GM23338 (cell line): ENCODE results near the gene PARVG.

Experiments
- EZH2 ChIP-seq: fragments of 200-600 bp; sonication (generic); IDR thresholded peaks from one replicate; pipeline ENCODE4 v1.8.0; 2017; ENCODE audit warnings: antibody characterized with exemption, mild to moderate bottlenecking, low read depth; ENCODE audit not compliant: unreplicated experiment
- EZH2phosphoT487 ChIP-seq: fragments of 200-600 bp; sonication (generic); IDR thresholded peaks from one replicate; pipeline ENCODE4 v1.8.1; 2018; ENCODE audit warnings: antibody characterized with exemption; ENCODE audit not compliant: unreplicated experiment
- JUNB ChIP-seq: IDR thresholded peaks from one replicate; pipeline ENCODE4 v1.6.1; 2016; ENCODE audit warnings: antibody characterized with exemption; ENCODE audit not compliant: unreplicated experiment
- NANOG ChIP-seq: IDR thresholded peaks from 2 replicates; pipeline ENCODE4 v1.6.1; 2016; ENCODE audit warnings: antibody characterized with exemption, borderline replicate concordance
- POLR2AphosphoS5 ChIP-seq: IDR thresholded peaks from 2 replicates; pipeline ENCODE4 v1.6.1; 2016; ENCODE audit warnings: antibody characterized with exemption, low read depth
- STAT1 ChIP-seq: IDR thresholded peaks from one replicate; pipeline ENCODE4 v1.6.1; 2016; ENCODE audit warnings: antibody characterized with exemption; ENCODE audit not compliant: unreplicated experiment
- ZNF114 ChIP-seq: fragments of 250-450 bp; sonication (Bioruptor Pico); IDR thresholded peaks from 2 replicates; pipeline ENCODE4 v1.5.0; 2020; ENCODE audit warnings: mild to moderate bottlenecking, moderate library complexity
- ZNF331 ChIP-seq: fragments of 250-450 bp; sonication (Bioruptor Pico); IDR thresholded peaks from 2 replicates; pipeline ENCODE4 v1.5.0; 2020; ENCODE audit warnings: low read depth, mild to moderate bottlenecking, moderate library complexity
- TF ChIP-seq, protein P1 (sequence below), 2 experiments: fragments of 200-600 bp in 1 of 2; sonication (generic) in 1 of 2; conservative IDR thresholded peaks; 2 replicates each; pipeline versions ENCODE4 v1.5.1 to v1.6.1; 2016 to 2017; ENCODE audit warnings: antibody characterized with exemption in 2 of 2, low read depth in 2 of 2, mild to moderate bottlenecking in 2 of 2, moderate library complexity in 1 of 2
- TF ChIP-seq, protein P2 (sequence below): IDR thresholded peaks from one replicate; pipeline ENCODE4 v1.6.1; 2018; ENCODE audit warnings: antibody characterized with exemption; ENCODE audit not compliant: unreplicated experiment
- TF ChIP-seq, protein P3 (sequence below): IDR thresholded peaks from 2 replicates; pipeline ENCODE4 v1.6.1; 2016; ENCODE audit warnings: antibody characterized with exemption

DNA sequence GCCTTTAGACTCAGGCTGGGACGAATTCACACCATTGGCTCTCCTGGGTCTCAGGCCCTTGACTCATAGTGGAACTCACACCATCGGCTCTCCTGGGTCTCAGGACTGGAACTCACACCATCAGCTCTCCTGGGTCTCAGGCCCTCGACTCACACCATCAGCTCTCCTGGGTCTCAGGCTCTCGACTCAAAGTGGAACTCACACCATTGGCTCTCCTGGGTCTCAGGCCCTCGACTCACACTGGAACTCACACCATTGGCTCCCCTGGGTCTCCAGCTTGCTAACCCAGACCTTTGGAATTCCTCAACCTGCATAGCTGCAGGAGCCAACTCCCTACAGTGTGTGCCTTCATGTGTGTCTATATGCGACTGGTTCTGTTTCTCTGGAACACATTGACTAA lies 75.4 kb downstream of the PARVG start:
- TF ChIP-seq, protein P1, sequence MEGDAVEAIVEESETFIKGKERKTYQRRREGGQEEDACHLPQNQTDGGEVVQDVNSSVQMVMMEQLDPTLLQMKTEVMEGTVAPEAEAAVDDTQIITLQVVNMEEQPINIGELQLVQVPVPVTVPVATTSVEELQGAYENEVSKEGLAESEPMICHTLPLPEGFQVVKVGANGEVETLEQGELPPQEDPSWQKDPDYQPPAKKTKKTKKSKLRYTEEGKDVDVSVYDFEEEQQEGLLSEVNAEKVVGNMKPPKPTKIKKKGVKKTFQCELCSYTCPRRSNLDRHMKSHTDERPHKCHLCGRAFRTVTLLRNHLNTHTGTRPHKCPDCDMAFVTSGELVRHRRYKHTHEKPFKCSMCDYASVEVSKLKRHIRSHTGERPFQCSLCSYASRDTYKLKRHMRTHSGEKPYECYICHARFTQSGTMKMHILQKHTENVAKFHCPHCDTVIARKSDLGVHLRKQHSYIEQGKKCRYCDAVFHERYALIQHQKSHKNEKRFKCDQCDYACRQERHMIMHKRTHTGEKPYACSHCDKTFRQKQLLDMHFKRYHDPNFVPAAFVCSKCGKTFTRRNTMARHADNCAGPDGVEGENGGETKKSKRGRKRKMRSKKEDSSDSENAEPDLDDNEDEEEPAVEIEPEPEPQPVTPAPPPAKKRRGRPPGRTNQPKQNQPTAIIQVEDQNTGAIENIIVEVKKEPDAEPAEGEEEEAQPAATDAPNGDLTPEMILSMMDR (conservative IDR thresholded peaks at IDR 0.05; ENCODE audit: low read depth in 2 of 2), result no peak
- TF ChIP-seq ZNF331 (CRISPR knock-in tag) (no peak), EZH2 (no peak), POLR2AphosphoS5 (no peak), STAT1 (no peak), NANOG (no peak), JUNB (no peak), EZH2phosphoT487 (no peak), ZNF114 (CRISPR knock-in tag) (no peak)
- TF ChIP-seq, protein P2, sequence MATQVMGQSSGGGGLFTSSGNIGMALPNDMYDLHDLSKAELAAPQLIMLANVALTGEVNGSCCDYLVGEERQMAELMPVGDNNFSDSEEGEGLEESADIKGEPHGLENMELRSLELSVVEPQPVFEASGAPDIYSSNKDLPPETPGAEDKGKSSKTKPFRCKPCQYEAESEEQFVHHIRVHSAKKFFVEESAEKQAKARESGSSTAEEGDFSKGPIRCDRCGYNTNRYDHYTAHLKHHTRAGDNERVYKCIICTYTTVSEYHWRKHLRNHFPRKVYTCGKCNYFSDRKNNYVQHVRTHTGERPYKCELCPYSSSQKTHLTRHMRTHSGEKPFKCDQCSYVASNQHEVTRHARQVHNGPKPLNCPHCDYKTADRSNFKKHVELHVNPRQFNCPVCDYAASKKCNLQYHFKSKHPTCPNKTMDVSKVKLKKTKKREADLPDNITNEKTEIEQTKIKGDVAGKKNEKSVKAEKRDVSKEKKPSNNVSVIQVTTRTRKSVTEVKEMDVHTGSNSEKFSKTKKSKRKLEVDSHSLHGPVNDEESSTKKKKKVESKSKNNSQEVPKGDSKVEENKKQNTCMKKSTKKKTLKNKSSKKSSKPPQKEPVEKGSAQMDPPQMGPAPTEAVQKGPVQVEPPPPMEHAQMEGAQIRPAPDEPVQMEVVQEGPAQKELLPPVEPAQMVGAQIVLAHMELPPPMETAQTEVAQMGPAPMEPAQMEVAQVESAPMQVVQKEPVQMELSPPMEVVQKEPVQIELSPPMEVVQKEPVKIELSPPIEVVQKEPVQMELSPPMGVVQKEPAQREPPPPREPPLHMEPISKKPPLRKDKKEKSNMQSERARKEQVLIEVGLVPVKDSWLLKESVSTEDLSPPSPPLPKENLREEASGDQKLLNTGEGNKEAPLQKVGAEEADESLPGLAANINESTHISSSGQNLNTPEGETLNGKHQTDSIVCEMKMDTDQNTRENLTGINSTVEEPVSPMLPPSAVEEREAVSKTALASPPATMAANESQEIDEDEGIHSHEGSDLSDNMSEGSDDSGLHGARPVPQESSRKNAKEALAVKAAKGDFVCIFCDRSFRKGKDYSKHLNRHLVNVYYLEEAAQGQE, result no peak
- TF ChIP-seq, protein P3, sequence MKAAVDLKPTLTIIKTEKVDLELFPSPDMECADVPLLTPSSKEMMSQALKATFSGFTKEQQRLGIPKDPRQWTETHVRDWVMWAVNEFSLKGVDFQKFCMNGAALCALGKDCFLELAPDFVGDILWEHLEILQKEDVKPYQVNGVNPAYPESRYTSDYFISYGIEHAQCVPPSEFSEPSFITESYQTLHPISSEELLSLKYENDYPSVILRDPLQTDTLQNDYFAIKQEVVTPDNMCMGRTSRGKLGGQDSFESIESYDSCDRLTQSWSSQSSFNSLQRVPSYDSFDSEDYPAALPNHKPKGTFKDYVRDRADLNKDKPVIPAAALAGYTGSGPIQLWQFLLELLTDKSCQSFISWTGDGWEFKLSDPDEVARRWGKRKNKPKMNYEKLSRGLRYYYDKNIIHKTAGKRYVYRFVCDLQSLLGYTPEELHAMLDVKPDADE, result no peak
